ENCODE results near the gene PLCB4. TPM values are rescaled to one million over a fixed set of nuclear protein-coding genes. Genes with fewer than 3 reads are reported as not detected.

The PLCB4 gene
- polyA plus RNA-seq, 1 experiment = 8.8 TPM

- DNase-seq (ENCODE audit: low read depth) = no peak
- Histone ChIP-seq H3K4me3 (ENCODE audit: low read depth, low read length) (no peak overlapping the region), H3K36me3 (ENCODE audit: control insufficient read depth, insufficient read depth, low read length) (no peaks in the 10 kb centered on the region), H3K27me3 (ENCODE audit: control insufficient read depth, insufficient read depth, low read length) (no peaks in the 10 kb centered on the region)
- ChIA-PET POLR2A (no interaction called here), CTCF (no interaction called here)
- TF ChIP-seq CTCF (IDR thresholded peaks at IDR 0.05; ENCODE audit: insufficient read depth, low read depth, low read length) = no peak
Measured at GRCh38 chr20:9480066-9480465, 411.2 kb downstream of the PLCB4 start.

- Histone ChIP-seq H3K4me3 (ENCODE audit: low read depth, low read length) (no peak overlapping the region), H3K36me3 (ENCODE audit: control insufficient read depth, insufficient read depth, low read length) (no peaks in the 10 kb centered on the region), H3K27me3 (ENCODE audit: control insufficient read depth, insufficient read depth, low read length) (no peaks in the 10 kb centered on the region)
- DNase-seq (ENCODE audit: low read depth) = no peak
- TF ChIP-seq CTCF (IDR thresholded peaks at IDR 0.05; ENCODE audit: insufficient read depth, low read depth, low read length) = no peak
- ChIA-PET CTCF (interaction anchor here (0.6 to 0.7 kb wide), 2 partner anchors 22 to 74 kb away, joined by 3 read pairs; no protein-coding TSS in a partner anchor), POLR2A (no interaction called here)
Measured at GRCh38 chr20:9482180-9482579, 413.3 kb downstream of the PLCB4 start.

GRCh38 chr20:9483131-9483530 is 414.2 kb downstream of the PLCB4 start:
- H3K36me3 ChIP-seq (ENCODE audit: control insufficient read depth, insufficient read depth, low read length) = no peaks in the 10 kb centered on the region
- no peak overlapping the region for H3K4me3 ChIP-seq (ENCODE audit: low read depth, low read length)
- no peaks in the 10 kb centered on the region for H3K27me3 ChIP-seq (ENCODE audit: control insufficient read depth, insufficient read depth, low read length)
- DNase-seq (ENCODE audit: low read depth) = no peak
- CTCF ChIA-PET = interaction anchor here (0.8 to 1.0 kb wide), 2 partner anchors 8 to 21 kb away, joined by 4 to 5 read pairs; no protein-coding TSS in a partner anchor
- POLR2A ChIA-PET = no interaction called here
- no peak for TF ChIP-seq CTCF (IDR thresholded peaks at IDR 0.05; ENCODE audit: insufficient read depth, low read depth, low read length)

GRCh38 chr20:9485614-9486340 is 416.9 kb downstream of the PLCB4 start:
- CTCF ChIA-PET = interaction anchor here (0.7 to 1.3 kb wide), 4 partner anchors 9 to 27 kb away, joined by 3 read pairs; no protein-coding TSS in a partner anchor
- POLR2A ChIA-PET = no interaction called here
- Histone ChIP-seq H3K4me3 (ENCODE audit: low read depth, low read length) (no peak overlapping the region), H3K27me3 (ENCODE audit: control insufficient read depth, insufficient read depth, low read length) (no peaks in the 10 kb centered on the region), H3K36me3 (ENCODE audit: control insufficient read depth, insufficient read depth, low read length) (no peaks in the 10 kb centered on the region)
- DNase-seq (ENCODE audit: low read depth) = no peak
- no peak for TF ChIP-seq CTCF (IDR thresholded peaks at IDR 0.05; ENCODE audit: insufficient read depth, low read depth, low read length)

- no peak for TF ChIP-seq CTCF (IDR thresholded peaks at IDR 0.05; ENCODE audit: insufficient read depth, low read depth, low read length)
- H3K27me3 ChIP-seq (ENCODE audit: control insufficient read depth, insufficient read depth, low read length) = no peaks in the 10 kb centered on the region
- H3K4me3 ChIP-seq (ENCODE audit: low read depth, low read length) = no peak overlapping the region
- DNase-seq (ENCODE audit: low read depth) = no peak
- POLR2A ChIA-PET = no interaction called here
- no peaks in the 10 kb centered on the region for H3K36me3 ChIP-seq (ENCODE audit: control insufficient read depth, insufficient read depth, low read length)
- CTCF ChIA-PET = no interaction called here
Measured at GRCh38 chr20:9487231-9487630, 418.3 kb downstream of the PLCB4 start.

All from BJ (cell line).